NCI-H2227 (cell line): ENCODE results near the gene VAX1.
A peak's percentile ranks its signal among the peaks of the same experiment; 100 is the strongest.

Source experiments
- DNase-seq: peaks from one replicate; lab custom pipeline; 2025; ENCODE audit not compliant: unreplicated experiment; lab: John Stamatoyannopoulos, UW

The VAX1 gene

GRCh38 chr10:117136391-117136975 lies 1.6 kb downstream of the VAX1 start:
- DNase-seq = no peak

DNA sequence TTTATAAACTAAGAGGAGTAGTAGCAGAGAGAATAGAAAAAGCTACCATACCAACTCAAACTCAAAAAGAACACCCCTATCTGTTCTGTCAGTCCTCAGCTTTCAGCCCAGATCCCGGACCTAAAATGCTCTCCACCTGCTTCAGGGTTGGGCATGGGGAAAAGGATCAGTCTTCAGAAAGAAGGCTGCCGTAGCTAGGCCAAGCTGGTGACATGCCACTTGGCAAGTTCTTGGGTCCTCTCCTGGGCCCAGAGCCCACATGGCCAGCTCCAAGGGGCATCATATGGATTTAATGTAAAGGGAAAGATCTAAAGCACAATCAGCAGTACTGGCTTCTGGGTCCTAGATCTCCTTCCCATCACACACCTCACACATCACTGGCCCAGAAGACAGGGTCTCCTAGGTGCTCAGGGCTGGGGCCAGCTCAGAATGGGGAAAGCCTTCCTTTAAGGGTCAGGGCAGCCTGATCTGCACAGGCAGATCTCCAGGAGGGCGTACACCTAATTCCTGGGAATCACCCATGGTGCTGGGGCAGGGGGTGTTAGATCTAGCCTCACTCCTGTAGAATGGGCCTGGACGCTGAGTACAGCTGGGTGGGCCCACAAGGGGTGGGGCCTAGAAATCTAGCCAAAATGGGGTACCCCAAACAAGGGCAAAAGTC lies 2.5 kb downstream of the VAX1 start:
- DNase-seq = peak; percentile 34

DNA sequence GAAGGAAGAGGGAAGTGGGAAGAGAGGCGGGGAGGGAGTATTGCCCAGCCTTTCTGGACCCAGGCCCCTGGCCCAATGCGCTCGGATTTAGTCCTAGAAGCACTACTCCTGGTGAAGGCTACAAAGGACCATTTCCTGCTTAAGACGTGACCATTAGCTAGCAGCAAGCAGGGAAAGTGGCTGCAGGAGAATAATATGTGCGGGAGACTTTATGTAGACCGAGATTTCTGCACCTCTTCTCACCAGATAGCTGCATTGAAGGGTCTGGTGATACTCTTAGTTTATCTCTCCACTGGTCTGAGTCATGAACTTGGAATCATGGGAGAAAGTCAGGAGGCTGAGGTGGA lies 3.1 kb downstream of the VAX1 start:
- no peak for DNase-seq

- DNase-seq = peak; percentile 39
Observed at GRCh38 chr10:117134306-117135025, 3.6 kb downstream of the VAX1 start.

- DNase-seq = no peak
Observed at GRCh38 chr10:117134056-117134305, 4.1 kb downstream of the VAX1 start.

- DNase-seq = peak; percentile 38
Observed at GRCh38 chr10:117133273-117134055, 4.6 kb downstream of the VAX1 start.

- peak; percentile 39 for DNase-seq
Observed at GRCh38 chr10:117132751-117133231, 5.3 kb downstream of the VAX1 start.

GRCh38 chr10:117131376-117132327 lies 6.4 kb downstream of the VAX1 start:
- DNase-seq = peak; percentile 65

DNA sequence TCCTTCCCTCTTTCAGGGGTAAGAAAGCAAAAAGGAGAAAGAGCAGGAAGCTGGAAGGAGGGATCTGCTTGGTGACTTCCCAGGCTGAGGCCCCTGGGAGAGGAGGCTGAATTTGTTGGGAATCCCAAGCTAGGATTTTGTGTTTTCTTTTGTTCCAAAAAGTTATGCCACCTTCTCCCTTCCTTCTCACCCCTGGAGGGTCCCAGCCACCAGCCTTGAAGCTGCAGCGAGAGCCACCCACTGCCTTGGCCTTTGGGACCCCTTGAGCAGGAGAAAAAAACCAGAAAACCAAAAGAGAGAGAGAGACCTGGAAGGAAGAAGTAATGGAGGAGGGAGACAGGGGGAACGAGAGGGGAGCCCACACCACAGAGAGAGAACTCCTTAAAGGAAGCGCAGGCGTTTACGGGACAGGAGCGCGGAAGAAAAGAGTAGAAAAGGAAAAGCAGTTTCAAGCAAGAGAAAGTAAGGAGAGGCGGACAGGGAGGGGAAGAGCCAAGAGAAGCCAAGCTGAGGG lies 7.2 kb downstream of the VAX1 start:
- no peak for DNase-seq

DNA sequence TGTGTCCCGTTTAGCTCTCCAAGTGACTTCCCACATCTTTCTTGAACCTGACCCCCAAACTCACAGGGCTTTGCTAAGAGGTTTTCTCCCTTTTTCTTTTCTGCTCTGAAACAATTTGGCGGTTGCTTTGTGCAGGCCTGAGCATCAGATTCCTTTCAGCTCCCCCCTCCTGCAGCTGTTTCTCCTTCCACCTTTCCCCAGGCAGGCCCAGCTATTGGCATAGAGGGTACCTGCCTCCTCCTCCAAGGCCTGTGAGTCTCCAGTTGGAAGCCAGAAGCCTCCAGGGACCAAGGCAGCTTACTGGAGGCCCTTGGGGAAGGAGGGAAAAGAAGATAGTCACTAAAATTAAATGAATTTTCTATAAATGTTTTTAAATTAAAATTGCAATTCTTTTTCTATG lies 7.7 kb downstream of the VAX1 start:
- DNase-seq = peak; percentile 18

DNA sequence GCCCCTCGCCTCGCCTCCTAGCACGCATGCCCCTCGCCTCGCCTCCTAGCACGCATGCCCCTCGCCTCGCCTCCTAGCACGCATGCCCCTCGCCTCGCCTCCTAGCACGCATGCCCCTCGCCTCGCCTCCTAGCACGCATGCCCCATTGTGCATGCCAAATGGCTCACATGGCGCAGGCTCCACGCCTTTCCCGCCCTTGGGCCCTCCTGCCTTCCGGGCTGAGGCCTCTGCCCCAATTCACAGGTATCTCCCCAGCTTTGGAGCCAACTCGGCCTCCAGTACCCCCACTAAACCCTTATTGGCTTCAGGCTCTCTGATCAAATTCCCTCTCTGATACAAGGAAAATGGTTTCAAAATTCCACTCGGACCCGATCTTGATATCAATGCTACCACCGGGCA lies 11.4 kb downstream of the VAX1 start:
- DNase-seq = peak; percentile 69

DNA sequence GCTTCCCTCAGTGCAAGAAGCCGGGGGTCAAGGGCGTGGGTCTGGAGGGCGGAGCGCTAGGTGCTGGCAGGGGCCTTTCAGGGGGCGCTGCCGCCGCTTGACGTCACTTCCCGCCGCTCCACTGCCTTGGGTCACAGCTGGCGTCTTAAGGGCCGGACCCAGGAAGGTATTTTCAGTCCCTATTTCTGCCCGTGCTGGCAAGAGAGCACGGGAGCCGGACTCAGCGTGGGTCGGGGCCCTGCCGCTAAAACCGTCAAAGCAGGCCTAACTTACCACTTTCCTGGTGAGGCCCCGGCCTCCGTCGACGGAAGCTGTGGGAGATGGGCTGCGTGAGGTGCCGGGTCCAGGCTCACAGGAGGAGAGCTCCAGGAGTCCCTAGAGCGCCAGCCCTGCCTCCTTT lies 12.0 kb downstream of the VAX1 start:
- DNase-seq = peak; percentile 67

DNA sequence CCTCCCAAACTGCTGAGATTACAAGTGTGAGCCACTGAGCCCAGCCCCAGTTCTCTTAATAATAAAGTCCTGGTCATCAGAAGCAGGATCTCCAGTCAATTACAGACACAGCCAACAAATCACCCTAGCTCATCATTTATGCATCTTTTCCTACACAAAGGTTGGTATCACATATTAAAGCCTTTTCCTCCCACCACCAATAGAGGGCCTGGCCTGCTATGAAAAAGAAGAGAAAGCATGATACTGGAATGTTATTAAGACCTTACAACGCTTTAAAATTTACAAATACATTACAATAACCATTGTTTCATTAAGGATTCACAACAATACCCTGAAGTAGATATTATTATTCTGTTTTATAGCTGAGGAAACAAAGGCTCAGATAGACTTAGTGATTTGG lies 25.9 kb downstream of the VAX1 start:
- DNase-seq = no peak

DNA sequence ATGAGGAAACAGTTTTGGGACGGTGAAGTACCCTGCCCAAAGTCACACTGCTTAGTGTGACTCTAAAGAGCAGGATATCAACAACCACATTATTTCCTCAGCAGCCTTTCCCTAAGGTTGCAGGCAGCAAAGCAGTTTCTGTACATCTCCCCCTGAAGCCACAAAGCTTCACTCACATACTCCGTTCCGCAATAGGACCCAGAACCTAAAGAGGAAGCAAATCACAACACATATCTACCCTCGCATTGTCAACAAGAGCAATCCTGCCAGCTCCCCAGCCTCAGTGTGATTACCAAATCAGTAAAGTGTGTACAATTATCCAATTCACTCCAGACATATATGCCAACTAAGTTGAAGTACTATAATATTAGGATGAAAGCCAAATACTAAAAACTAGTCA lies 30.8 kb downstream of the VAX1 start:
- no peak for DNase-seq

- DNase-seq = peak; percentile 49
Observed at GRCh38 chr10:117096599-117097201, 41.4 kb downstream of the VAX1 start.

GRCh38 chr10:117094856-117095255 lies 43.2 kb downstream of the VAX1 start:
- DNase-seq = peak; percentile 47

GRCh38 chr10:117092386-117092785 lies 45.7 kb downstream of the VAX1 start:
- DNase-seq = no peak

- no peak for DNase-seq
Observed at GRCh38 chr10:117090834-117091233, 47.2 kb downstream of the VAX1 start.

GRCh38 chr10:117087521-117087920 lies 50.5 kb downstream of the VAX1 start:
- no peak for DNase-seq

GRCh38 chr10:117086546-117086945 lies 51.5 kb downstream of the VAX1 start:
- DNase-seq = no peak
